ENCODE measurements around the gene GABRR2.
A peak's percentile ranks its signal among the peaks of the same experiment; 100 is the strongest.
"Not testable (repeated sequence)": the region's sequence is repeated elsewhere in the genome, so short reads cannot be mapped to it uniquely, and the experiment has no call there.

The GABRR2 gene

DNA sequence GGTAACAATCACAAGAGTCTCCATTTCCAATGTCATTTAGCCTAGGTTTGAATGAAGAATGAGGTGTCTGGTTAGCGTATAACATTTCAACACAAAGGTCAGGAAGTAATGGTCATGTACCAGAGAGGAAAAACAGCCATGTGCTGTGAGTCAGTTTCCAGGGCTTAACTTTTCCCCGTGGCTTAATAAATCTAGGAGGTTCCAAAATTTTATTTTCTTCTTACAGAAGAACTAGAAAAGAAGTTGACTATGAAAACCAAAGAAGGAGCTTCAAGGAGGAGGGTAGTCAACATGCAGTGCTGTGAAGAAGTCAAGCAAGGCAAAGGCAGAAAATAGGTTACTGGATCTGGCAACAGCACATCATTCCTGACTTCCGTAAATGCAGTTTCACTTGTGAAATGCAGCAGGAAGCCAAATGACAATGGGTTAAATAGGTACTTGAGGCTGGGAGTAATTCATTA, 8.4 kb upstream of the GABRR2 start:
- DNase-seq: no peak

DNA sequence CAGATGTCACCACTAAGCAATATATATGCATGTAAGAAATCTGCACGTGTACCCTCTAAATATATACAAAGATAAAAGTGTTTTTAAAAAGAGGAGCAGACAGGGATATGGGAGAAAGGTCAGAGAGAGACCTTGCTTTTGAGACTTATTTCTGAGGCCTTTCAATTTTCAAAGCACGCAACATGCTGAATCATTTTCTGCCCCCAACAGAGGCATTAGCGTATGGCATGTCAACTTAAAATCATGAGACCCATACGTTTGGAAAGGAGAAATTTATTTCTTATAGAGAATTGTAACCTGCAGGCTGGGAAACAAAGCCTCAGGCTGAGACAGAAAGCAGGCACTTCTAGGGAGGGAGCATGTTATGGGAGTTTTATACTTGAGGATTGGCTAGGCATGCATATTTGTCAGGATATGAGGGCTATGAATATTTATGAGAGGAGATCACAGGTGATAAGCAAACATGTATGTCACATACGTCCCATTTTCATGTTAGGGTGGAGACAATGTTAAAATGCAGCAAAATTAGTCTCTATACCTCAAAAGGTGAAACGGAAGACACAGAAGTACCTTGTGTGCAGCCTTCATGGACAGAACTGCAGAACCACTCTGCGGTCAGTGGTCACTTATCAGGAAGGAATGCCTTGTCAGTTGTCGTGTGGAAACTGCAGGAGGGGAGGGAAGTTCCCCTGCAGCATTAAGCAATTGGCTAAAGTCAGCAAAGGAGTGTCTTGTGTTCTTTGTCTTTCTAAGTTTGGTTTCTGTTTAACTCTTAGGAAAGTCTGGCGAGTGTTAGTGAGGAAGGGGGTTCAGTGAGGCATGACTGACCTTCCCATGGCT, 6.3 kb upstream of the GABRR2 start:
- no peak for DNase-seq

DNA sequence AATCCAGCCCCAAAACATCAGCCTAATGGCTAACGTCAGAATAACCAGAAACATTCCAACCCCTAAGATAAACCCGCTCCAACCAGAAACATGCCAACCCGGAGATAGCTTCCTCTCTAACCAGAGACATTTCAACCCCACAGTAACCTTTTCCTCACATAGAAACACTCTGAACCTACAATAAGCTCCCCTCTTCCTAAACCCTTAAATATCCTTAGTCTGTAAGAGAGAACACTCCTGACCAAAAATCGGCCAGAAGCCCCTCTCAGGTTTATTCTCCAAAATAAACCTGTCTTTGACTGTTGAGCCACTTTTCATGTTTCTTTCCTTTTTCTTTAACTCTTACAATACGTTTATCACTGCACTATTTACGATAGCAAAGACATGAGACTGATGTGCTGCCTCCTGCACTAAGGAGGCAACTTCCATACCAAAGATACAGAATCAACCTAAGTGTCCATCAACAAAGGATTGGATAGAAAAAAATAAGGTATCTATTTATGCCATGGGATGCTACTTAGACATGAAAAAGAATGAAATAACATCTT, 5.0 kb upstream of the GABRR2 start:
- DNase-seq: no peak

DNA sequence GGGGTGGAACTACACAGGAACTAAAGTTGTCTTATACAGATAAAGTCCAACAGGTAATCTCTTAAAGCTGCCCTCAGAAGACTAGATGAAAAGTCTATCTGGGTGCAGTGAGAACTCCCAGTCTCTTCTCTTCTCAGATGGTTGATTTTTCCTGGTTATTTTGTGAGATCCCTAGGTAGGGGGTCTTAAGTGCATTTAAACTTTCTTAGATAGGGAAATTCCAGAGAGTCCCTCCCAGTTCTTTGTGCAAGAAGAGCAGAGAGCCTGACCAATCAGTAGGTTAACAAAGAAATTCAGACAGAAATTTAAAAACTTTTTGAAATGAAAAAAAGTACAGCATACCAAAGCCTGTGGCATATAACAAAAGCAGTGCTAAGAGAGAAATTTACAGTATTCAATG, 2.0 kb upstream of the GABRR2 start:
- DNase-seq: no peak

DNA sequence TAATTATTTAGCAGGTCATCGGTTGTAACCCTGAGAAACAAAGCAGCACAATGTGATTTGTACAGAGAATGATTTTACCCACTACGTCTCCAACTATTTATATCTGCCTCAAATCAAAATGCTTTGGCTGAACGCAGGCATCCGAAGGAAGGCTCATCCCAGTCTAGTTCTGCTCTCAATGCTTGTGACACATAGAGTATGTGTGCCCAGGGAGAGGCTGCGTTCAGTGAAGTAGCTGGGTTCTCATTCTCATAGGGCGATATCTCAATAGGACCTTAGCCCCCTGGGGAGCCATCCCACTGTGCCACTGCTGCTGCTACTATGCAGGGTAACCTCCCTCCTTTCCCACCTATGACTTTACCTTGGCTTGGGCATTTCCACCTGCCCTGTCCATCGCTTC, 407 bp downstream of the GABRR2 start:
- no peak for DNase-seq

DNA sequence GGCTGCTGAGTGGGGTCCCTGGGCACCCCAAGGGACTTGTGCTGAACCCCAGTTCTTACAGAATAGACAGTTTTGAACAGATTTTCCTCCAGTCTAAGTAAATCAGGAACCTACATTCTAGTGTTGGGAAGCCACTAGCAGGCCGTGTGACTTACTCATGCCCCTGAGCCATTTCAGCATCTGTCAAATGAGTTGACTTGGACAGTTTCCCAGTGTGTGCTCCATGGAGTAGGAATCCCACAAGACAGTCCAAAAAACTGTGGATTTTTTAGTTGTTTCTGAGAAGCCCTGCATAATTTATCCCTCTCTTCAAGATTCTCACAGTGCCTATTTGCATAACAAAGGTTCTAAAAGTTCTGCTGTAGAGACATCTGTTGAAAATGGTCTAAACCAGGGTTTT, 2.1 kb downstream of the GABRR2 start:
- DNase-seq: no peak

DNA sequence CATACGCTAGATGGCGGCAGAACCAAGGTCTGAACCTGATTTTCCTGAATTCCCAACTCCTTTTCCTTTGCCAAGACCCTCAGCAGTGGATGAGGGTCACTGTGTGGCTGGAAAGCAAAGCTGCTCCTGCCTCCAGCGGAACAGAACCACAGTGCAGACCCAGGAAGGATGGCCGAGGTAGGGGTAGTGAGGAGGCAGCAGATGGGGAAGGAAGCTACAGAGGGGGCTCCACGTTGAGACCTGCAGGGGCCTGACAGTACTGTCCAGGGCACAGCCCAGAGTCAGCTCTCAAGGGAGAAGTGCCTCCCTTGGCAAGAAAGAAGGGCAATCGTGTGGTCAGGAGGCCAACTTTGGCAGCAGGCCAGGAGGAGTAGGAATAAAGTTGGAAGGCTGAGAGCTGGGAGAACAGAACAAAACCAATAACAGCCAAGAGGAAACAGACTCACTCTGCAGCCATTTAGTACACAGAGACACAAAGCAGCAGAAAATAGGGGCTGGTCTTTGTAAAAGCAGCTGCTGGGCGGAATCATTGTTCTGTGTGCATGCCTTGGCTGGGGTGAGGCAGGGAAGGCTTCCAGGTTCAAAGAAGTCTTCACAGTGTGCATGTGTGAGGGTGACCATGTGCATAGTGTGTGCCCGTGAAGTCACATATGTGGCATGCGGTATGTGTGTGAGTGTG, 3.1 kb downstream of the GABRR2 start:
- peak in 1 of 2 experiments; percentile 12 for DNase-seq

DNA sequence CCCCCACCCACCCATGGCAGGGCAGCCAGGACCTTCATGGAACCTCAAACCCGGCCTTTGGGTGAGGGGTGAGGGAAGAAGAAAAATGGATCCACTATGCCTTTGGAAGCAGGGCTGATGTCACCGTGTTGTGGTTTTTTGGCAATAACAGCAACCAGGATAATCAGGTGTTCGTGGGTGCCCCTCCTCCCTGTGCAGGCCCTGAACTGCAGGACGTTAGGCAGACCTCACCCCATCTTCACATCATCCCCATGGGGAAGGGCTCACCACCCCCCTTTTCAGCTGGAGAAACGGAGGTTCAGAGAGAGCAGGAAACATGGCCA, 3.6 kb downstream of the GABRR2 start:
- no peak for DNase-seq

DNA sequence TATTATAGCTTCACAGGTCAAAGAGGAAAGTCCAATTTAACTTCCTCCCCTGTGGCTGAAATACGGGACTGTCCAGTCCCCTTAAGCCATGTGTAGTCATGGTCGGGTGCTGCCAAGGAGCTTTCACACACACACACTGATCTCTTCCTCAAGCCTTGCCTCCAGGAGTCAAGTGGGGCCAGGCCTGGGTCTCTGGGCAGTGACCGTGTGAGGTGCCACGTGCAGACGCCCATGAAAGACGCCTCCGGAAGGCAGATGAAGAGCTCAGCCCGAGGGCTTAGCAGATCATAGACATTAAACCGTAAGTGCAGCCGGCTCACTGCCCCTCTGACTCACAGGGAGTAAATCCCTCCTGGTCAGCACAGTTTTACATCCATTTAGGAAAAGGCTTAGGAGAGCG, 4.2 kb downstream of the GABRR2 start:
- DNase-seq: no peak

DNA sequence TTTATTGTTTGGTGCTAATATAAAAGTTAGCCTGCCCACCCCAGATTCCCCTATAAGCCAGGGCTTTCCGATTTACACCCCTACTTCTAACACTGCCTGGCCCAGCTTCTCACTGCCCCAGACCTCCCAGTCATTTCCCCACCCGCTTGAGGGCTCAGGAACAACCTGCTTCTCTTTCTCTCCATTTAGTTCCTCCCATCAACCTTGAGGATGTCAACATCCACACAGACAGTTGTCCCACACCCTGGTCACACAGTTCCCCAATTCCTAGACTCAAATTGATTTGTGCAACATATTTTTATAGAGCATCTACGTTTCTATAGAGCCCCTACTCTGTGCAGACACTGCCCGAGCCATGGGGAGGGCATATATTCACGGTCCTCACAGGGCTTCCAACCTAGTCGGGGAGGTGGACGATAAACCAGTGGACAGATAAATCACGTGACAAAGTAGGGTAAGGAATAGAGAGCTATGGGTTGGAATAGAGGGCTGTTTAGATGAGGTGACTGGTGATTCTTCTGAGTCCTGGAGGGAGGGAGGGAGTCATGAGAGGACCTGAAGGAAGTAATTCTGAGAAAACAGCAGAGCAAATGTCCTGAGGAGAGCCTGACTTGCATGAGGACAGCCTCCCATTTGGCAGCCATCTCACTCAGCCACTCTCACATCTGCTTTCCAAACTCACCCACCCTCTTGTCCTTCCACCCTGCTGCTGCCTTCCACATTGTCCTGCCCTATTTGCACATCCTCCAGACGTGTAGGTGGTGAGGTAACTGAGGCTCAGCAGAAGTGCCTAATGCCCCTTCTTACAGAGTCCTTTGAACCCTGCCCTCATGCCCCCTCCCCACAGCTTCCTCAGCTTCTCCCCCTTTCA, 6.3 kb downstream of the GABRR2 start:
- no peak for DNase-seq

DNA sequence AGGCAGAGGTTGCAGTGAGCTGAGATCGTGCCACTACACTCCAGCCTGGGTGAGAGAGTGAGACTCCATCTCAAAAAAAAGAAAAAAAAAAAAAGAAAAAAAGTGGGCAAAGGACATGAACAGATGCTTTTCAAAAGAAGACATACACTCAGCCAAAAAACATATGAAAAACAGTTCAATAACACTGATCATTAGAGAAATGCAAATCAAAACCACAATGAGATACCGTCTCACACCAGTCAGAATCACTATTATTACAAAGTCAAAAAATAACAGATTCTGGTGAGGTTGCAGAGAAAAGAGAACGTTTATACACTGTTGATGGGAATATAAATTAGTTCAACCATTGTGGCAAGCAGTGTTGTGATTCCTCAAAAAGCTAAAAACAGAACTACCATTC, 10.6 kb downstream of the GABRR2 start:
- not testable (repeated sequence) for DNase-seq

DNA sequence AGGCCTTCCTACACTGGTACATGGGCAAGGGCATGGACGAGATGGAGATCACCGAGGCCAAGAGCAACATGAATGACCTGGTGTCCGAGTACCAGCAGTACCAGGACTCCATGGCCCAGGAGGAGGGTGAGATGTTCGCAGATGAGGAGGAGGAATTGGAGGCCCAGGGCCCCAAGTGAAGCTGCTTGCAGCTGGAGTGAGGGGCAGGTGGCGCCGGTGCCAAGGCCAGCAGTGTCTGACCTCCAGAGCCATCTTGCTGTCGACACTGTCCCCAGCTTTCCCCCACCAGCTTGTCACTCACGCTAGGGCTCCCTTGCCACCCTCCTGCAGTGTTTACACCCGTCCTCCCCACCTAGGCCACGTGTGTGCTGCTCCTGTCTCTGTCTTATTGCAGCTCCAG, 12.2 kb downstream of the GABRR2 start:
- no peak for DNase-seq

DNA sequence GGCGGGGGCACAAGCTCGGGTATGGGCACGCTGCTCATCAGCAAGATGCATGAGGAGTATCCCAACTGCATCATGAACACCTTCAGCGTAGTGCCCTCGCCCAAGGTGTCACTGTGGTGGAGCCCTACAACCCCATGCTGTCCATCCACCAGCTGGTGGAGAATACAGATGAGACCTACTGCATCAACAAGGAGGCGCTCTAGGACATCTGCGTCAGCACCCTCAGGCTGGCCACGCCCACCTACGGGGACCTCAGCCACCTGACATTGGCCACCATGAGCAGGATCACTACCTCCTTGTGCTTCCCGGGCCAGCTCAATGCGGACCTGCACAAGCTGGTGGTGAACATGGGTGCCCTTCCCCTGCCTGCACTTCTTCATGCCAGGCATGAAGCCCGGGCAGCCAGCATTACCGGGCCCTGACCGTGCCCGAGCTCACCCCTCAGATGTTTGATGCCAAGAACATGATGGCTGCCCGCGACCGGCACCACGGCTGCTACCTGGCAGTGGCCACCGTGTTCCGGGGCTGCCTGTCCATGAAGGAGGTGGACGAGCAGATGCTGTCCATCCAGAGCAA, 12.8 kb downstream of the GABRR2 start:
- no peak for DNase-seq

DNA sequence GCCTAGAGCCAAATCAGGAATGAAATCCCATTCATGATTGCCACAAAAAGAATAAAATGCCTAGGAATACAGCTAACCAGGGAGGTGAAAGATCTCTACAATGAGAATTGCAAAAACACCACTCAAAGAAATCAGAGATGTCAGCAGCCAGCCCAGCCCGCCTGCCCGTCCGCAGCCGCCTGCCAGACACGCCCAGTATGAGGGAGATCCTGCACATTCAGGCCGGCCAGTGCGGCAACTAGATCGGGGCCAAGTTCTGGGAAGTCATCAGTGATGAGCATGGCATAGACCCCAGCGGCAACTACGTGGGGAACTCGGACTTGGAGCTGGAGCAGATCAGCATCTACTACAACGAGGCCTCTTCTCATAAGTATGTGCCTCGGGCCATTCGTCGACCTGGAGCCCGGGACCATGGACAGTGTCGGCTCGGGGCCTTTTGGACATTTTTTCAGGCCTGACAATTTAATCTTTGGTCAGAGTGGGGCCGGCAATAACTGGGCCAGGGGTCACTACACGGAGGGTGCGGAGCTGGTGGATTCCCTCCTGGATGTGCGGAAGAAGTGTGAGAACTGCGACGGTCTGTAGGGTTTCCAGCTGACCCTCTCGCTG, 13.4 kb downstream of the GABRR2 start:
- DNase-seq: no peak

DNA sequence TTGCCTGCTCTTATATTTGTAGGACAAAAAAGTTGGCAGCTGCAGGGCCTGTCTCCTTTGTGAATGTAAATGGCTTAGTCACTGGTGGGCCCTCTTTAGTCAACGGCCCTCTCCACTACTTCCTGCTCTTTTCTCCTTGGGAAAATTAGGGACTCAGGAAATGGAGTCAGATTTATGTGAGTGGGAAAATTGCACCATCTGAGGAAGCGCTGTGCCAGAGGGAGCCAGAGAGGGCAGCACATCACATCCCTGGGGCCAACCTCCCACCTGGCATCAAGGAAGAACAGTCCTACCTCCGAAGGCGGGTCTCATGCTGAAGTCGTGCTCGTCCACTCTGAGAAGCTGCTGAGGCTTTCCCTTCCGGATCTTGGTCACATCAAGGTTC, 15.6 kb downstream of the GABRR2 start:
- no peak for DNase-seq

DNA sequence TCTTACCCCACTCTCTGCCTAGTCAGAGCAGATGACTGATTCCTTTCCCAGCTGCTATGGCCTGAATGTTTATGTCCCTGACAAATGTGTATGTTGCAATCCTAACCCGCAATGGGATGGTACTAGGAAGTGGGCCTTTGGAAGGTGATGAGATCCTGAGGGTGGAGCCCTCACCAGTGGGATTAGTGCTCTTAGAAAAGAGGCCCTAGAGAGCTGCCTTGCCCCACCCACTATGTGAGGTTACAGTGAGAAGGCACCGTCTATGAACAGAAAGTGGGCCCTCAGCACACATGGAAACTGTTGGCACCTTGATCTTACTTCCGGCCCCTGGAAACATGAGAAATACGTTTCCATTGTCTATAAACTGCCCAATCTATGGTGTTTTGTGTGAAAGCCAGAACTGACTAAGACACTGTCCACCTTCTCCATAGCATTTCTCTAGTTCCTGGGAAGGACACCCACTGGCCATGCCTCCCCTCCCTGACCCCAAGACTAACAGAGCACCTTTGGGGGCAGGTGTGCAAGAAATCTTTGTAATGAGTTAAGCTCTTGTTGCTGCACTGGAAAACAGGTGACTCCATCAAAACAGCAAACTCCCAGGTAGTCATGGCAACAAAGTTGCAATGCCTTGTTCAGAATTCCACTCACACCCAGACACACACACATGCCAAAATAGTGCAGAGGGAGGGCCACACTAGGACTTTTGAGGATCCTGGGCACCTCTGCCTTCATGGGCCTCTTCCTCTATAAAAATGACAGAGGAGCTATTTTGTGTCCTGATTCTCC, 16.2 kb downstream of the GABRR2 start:
- DNase-seq: no peak

DNA sequence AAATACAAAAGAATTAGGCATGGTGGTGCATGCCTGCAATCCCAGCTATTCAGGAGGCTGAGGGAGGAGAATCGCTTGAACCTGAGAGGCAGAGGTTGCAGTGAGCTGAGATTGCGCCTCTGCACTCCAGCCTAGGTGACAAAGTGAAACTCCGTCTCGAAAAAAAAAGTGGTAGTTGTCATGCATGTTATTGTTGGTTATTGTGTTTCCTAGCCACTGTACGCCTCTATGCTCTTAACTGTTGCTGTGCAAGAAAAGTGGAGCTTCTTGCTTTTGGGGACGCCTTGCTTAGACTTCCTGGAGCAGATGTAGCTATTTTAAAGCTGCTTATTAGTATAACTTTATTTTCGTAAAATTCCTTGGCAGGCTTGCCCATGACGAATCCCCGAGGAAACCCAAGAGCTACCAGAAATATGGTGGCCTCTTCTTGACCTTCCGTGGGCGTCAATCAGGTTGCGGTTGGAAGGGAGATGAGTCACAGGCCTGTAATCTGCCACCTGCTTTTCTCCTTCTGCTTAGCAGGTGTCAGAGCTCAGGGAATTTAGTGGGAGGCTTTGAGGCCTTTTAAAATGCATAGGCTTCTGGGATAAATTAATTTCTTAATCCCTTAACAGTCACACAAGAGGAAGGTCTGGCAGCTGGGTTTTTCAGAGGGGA, 17.3 kb downstream of the GABRR2 start:
- no peak for DNase-seq

DNA sequence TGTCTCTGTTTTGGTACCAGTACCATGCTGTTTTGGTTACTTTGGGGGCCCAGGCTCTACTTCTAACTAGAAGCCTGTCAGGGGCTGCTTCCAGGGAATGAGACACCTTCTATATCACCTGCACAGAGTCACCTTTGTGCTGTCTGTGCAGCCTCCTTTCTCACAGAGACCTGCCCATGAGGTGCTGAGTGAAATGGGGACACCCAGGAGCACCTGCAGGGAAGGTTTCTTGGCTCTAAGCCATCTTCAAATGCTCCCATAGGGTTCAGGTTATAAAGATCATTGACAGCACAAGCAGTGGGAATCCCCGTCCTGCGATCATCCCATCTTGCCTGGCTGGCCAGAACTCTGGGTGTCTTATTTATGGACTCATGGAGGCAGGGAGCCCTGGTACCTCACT, 19.1 kb downstream of the GABRR2 start:
- no peak for DNase-seq

DNA sequence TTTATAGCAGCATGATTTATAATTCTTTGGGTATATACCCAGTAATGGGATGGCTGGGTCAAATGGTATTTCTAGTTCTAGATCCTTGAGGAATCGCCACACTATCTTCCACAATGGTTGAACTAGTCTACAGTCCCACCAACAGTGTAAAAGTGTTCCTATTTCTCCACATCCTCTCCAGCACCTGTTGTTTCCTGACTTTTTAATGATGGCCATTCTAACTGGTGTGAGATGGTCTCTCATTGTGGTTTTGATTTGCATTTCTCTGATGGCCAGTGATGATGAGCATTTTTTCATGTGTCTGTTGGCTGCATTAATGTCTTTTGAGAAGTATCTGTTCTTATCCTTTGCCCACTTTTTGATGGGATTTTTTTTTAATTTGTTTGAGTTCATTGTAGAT, 20.0 kb downstream of the GABRR2 start:
- not testable (repeated sequence) for DNase-seq

DNA sequence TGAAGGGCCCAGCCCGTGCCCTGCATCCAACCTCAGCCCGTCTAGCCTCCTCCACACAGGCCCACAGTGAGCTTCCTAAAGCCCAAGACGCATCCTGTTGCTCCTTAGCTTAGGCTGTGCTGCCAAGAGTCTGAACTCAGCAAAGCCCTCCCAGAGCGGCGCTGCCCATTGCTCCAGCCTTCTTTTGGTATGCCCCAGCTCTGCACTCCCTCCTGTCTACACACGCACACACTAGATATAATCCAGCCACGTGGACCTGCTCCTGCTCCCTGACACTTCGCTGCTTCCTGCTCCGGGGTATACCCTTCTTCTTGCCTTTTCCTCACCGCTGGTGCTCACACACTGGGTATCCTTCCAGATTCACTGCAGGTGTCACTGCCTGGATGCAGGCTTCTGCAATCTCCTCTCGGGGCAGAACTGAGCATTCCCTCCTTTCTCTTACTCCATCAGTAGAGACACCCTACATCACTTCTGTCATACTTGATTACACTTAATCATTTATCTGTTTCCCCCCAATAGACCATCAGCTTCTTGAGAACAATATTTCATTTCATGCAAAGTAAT, 23.8 kb downstream of the GABRR2 start:
- DNase-seq: no peak
